Stomach (tissue), 4 donors: ENCODE measurements around the gene TMPRSS11E.

Source experiments
- EP300 ChIP-seq: sonication (generic); formaldehyde crosslinking; IDR thresholded peaks from one replicate; pipeline ENCODE4 v1.6.1; 2017; ENCODE audit warnings: antibody characterized with exemption
- POLR2A ChIP-seq, 4 donors: fragments of 450-650 bp; IDR thresholded peaks; one replicate each; pipeline ENCODE4 v1.6.1; 2016; ENCODE audit warnings: antibody characterized with exemption in 4 of 4, control low read depth in 2 of 4, mild to moderate bottlenecking in 1 of 4, moderate library complexity in 1 of 4
- POLR2AphosphoS5 ChIP-seq, 3 donors: sonication (generic); formaldehyde crosslinking; IDR thresholded peaks; one replicate each; pipeline ENCODE4 v1.6.1; 2016; ENCODE audit warnings: antibody characterized with exemption in 3 of 3

DNA sequence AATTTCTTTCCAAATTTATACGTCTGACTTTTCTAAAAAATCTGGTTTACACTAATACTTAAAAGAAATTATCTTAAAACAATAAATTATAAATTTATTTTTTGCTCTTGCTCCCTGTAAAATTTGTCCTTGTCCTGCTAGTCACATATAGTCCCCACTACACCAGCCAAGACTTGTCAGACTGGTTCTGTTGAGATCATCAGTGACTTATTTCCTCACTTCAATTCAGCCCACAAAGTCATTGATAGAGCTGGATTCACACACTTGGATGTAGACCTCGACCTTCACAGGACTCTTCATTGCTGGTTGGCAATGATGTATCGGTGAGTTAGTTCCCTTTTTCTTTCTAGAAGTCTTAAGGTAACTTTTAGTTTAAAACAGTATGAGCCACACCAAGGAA, at the start of gene TMPRSS11E:
- TF ChIP-seq POLR2AphosphoS5 (IDR thresholded peaks at IDR 0.05) (no peak), EP300 (no peak), POLR2A (IDR thresholded peaks at IDR 0.05) (no peak)
